BE2C (cell line): ENCODE measurements around the gene C3orf33.
A peak's percentile ranks its signal among the peaks of the same experiment; 100 is the strongest.

Experiments used
- DNase-seq: peaks from one replicate; pipeline ENCODE4 v3.0.0-alpha.2; 2020
- H3K27me3 ChIP-seq: fragments of 250-450 bp; sonication (Bioruptor Pico); 2 replicates; pipeline ENCODE4 v1.5.1; 2020; ENCODE audit warnings: mild to moderate bottlenecking
- H3K36me3 ChIP-seq: fragments of 250-450 bp; sonication (Bioruptor Pico); 2 replicates; pipeline ENCODE4 v1.5.1; 2020; ENCODE audit warnings: mild to moderate bottlenecking
- H3K4me1 ChIP-seq: fragments of 250-450 bp; sonication (Bioruptor Pico); 2 replicates; pipeline ENCODE4 v1.5.1; 2020
- H3K4me3 ChIP-seq: 2 replicates; pipeline ENCODE4 v1.5.1; 2011; ENCODE audit warnings: low read depth, low read length
- H3K9me3 ChIP-seq: fragments of 250-450 bp; sonication (Bioruptor Pico); 2 replicates; pipeline ENCODE4 v1.5.1; 2020
- TF ChIP-seq, protein P1 (sequence below): IDR thresholded peaks from 2 replicates; pipeline ENCODE4 v1.5.1; 2012; ENCODE audit warnings: mild to moderate bottlenecking, low read depth, low read length

The C3orf33 gene

DNA sequence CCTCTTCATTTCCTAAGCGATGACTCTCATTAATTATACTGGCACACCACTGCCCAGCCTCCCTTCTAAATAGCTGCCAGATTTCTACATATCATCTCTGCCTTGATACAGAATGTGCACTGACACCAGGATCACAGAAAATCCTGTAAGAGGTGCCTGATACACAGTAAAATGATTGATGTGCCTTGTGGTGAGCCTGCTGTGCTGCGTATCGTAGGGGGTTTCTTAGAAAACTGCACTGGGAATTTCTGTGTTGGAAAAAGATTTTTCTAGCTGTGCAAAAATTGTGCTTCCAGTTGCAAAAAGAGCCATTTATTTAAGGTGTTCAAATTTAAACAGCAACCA is 58.2 kb downstream of the C3orf33 start:
- Histone ChIP-seq H3K4me1 (no peaks in the 10 kb centered on the region), H3K9me3 (no peaks in the 10 kb centered on the region), H3K4me3 (no peak overlapping the region), H3K36me3 (no peaks in the 10 kb centered on the region), H3K27me3 (peaks cover 54% of the 10 kb centered on the region)
- TF ChIP-seq, protein P1, sequence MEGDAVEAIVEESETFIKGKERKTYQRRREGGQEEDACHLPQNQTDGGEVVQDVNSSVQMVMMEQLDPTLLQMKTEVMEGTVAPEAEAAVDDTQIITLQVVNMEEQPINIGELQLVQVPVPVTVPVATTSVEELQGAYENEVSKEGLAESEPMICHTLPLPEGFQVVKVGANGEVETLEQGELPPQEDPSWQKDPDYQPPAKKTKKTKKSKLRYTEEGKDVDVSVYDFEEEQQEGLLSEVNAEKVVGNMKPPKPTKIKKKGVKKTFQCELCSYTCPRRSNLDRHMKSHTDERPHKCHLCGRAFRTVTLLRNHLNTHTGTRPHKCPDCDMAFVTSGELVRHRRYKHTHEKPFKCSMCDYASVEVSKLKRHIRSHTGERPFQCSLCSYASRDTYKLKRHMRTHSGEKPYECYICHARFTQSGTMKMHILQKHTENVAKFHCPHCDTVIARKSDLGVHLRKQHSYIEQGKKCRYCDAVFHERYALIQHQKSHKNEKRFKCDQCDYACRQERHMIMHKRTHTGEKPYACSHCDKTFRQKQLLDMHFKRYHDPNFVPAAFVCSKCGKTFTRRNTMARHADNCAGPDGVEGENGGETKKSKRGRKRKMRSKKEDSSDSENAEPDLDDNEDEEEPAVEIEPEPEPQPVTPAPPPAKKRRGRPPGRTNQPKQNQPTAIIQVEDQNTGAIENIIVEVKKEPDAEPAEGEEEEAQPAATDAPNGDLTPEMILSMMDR = no peak
- DNase-seq = no peak

DNA sequence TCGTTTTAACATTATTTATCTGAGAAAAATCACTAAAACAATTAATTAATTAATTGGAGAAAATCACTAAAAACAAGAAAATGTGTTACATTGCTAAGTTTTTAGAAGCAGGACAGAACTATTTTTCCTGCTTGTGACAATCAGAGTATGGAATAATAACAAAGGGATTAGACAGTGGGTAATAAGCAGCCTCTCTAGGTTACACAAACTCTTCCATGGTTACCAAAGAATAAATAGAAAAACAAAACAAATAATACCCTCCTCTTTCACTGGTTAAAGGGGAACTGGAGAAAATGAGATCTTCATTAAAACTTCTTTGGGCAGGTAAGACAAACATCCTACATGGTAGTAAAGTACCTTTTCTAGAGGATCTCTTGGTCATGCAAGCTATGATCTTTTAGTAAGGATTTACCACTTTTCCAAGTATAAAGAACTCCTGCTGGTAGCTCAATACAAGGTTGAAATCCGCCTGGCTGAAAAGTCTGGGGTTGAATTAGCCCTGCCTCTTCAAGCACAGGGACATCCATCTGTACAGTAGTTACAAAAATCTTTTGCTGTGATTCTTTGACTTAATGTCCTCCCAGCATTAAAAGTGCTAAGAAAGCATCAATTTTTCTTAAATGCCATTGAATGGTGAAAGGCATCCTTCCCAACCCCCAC is 58.7 kb downstream of the C3orf33 start:
- TF ChIP-seq, protein P1 = no peak
- Histone ChIP-seq H3K9me3 (no peaks in the 10 kb centered on the region), H3K4me3 (no peak overlapping the region), H3K4me1 (no peaks in the 10 kb centered on the region), H3K36me3 (no peaks in the 10 kb centered on the region), H3K27me3 (peaks cover 59% of the 10 kb centered on the region)
- DNase-seq = no peak

DNA sequence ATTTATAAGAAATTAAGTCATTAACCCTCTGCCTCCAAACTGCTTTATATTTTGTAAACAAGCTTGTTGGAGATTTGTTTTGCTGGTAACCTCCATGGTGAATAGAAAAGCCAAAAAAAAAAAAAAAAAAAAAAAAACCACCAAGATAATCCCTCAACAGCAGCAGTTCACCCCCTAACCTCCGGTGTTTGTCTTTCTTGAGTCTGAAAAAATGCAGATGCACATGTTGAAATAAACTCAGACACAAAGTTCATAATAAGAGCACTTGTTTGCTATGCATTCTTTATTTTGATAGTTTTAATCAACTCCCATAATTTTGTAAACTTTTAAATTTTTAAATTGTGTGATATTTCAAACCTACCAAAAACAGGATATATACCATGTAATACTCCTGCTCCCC is 59.4 kb downstream of the C3orf33 start:
- DNase-seq = no peak

DNA sequence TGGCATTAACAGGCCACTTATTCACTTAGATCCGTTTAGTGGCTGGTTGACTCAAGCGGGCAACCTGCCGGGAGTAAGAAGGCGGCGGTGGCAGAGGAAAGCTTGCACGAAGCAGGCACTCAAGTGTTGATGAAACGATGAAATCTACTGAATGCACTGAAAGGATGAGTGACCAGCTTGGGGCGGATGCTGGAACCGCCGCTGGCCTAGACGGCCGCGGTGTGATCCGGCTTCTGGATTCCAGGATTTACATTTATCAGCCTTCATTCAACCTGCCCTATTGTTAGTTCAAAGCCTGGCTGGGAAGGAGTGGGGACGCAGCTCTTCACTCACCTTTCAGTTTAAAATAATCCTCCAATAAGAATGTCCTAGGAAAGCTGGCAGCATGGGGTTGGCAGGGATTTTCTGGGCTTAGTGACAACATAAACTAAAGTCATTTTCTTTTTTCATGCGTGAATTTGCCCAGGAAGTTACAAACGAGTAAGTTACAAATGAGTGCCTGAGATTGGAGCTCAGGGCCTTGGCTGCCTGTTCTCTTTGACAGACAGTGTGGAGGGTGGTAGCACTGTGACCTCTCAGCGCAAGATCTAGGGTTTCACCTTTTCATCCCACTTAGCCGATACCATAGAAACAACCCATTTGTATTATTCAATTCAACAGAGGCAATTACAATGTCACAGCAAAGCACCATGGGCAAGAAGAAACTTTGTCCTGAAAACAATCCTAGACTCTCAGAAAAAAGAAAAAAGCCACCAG is 60.1 kb downstream of the C3orf33 start:
- H3K9me3 ChIP-seq = no peaks in the 10 kb centered on the region
- peaks cover 66% of the 10 kb centered on the region for H3K27me3 ChIP-seq
- TF ChIP-seq, protein P1 = no peak
- DNase-seq = peak; percentile 24
- 0 out of 2 replicates have a peak overlapping the region, but pooled peaks have one; percentile 82 for H3K4me3 ChIP-seq
- no peaks in the 10 kb centered on the region for H3K4me1 ChIP-seq
- H3K36me3 ChIP-seq = no peaks in the 10 kb centered on the region

More for the DNA sequence above, 59.4 kb downstream of the C3orf33 start:
- H3K36me3 ChIP-seq = no peaks in the 10 kb centered on the region
- no peak overlapping the region for H3K4me3 ChIP-seq
- TF ChIP-seq, protein P1 = no peak
- no peaks in the 10 kb centered on the region for H3K9me3 ChIP-seq
- H3K4me1 ChIP-seq = no peaks in the 10 kb centered on the region
- H3K27me3 ChIP-seq = peaks cover 66% of the 10 kb centered on the region

DNA sequence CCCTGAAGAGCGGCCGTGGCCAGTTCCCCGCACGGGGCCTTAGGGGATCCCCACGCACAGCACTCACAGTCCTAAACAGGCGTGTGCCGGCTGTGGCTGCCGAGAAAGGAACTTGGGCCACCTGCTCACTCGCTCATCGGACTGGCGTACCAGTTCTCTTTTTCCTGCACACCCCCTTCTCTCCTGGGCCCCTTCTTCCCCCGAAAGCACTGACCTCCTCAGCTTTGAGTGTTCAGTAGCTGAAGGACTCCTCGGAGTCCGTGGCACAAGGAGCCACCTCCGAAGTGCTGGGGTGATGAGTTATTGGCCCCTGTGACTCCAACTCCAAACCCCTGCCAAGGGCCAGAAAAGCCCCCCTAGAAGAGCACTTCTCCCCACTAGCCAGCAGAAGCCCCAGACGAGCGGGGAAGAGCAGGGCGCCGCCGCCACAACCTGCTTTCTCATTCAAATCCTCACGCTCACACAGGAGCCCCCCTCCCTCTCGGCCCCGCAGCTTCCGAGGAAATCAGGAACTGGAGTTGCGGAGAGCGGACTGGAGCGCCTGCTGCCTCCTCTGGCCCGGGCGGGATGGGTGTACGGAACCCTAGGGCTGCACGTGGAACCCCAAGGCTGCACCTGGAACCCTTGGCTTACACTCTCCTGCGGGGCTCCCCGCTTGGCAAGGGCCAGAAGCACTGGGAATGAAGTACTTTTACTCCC is 61.3 kb downstream of the C3orf33 start, which contains the start of gene PLCH1:
Gene PLCH1, minus strand, starts transcription at position 446 of the 699 bp plus-strand sequence. CDS start 40,847 bp downstream, outside the sequence.
- H3K4me1 ChIP-seq = no peaks in the 10 kb centered on the region
- H3K4me3 ChIP-seq = peak within 1 kb of the TSS; percentile 82
- no peaks in the 10 kb centered on the region for H3K36me3 ChIP-seq
- DNase-seq = peak; percentile 74
- peaks cover 66% of the 10 kb centered on the region for H3K27me3 ChIP-seq
- TF ChIP-seq, protein P1 = no peak
- H3K9me3 ChIP-seq = no peaks in the 10 kb centered on the region
